TTC549 (cell line): ENCODE results near the gene RNF41.

Experiments
- FAIRE-seq: peaks from 2 replicates; lab custom pipeline; 2012; peaks lifted over from hg19 to GRCh38; lab: Jason Lieb, UNC

RNF41 gene

DNA sequence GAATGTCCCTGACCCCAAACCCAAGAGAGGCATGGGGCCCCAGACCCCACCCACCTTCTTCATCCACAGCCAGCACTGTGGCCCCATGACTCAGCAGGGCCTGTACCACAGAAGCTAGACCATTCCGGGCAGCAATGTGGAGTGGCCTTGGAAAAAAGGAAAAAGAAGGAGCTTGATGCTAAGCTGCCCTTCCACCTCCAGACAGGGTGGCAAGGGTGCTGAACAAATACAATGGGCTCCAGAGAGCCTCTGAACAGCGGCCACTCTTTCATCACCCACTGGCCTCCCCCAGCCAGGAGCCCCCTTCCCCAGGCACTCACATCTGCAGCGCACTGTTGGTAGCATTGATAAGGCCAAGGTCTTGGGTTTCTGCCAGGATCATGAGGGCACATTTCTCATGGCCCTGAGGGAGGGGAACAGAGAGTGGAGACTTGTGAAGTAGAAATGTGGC lies 22.0 kb upstream of the RNF41 start:
- FAIRE-seq, result no peak

DNA sequence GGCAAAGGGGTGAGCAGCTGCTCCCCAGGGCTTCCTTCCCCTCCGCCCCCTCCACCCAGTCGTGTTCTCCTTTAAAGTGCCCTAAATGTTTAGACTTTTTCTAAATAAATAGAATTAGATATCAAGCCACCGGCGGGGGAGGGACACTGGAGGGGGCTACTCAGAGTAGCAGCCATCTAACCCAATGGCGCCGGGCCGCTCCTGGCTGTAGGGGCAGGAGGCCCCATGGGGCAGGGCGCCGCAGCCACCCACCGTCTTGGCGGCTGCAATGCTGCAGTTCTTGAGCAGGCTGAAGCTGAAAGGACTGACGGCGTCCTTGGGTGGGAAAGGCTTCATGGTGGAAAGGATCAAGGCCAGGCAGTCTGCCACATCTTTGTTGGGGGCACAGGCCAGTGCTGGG lies 21.3 kb upstream of the RNF41 start:
- FAIRE-seq, result no peak

DNA sequence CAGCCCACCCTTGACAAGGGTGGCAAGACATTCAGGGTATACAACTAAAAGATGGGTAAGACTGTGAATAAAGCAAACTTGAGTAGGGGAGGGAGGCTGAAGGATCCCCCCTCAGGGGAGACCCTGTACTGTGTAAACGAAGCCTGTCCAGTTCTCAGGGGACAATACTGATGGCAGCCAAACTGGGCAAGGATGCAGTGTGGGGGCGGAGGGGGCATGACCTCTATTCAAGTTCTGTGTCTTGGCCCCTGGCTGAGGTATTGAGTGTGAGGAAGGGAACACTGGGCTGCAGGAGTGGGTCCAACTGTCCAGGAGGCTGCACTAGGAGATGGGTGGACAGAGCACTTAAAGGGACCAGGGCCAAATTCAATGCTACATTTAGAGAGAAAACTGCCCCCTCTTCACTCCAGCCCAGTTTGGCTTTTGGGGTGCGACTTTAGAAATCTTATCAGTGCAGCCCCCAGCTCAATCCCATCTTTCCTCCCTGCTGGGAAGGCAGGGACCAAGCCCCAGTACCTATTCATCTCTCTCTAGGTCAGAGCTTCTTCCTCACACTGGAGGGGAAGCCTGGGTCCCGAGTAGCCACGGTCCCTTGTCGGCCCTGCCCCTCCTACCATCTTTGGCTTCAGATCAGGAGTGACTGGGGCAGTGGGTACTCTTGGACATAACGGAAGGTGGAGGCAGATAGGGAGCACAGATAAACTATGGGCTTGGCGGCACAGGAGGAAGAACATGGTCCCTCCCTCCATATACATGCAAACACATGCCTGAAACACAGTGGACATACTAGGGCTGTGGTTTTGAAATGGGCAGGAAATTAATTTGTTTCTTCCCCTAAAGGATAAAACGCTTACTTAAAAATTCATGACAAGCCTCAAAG lies 19.9 kb upstream of the RNF41 start:
- no peak for FAIRE-seq

DNA sequence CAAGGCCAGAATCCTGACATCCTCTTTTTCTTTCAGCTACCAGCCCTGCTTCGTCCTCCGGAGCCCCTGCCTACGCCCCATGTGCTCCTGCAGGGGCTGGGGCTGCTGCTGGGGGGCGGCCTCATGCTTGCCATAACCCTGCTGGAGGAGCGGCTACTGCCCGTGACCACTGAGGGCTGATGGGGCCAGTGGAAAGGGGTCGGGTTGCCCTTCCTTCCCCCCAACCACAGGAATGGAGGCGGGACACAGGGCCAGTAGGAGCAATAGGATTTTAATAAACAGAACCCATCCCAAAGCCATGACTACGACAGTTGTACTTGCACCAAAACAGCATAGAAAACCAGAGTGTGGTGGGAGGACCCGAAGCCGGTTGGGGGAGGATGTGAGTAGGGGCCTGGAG lies 15.8 kb upstream of the RNF41 start:
- FAIRE-seq, result no peak

DNA sequence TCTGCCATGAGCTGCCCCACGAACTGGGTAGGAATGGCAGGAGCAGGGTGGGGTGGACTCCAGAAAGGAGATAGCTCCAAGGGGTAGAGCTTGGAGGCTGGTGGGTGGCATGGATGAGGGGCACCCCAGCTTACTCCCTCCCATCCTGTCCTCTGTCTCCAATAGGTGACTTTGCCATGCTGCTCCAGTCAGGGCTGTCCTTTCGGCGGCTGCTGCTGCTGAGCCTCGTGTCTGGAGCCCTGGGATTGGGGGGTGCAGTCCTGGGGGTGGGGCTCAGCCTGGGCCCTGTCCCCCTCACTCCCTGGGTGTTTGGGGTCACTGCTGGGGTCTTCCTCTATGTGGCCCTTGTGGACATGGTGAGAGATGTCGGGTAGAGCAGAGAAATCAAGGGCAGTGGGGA lies 15.3 kb upstream of the RNF41 start:
- FAIRE-seq, result no peak

DNA sequence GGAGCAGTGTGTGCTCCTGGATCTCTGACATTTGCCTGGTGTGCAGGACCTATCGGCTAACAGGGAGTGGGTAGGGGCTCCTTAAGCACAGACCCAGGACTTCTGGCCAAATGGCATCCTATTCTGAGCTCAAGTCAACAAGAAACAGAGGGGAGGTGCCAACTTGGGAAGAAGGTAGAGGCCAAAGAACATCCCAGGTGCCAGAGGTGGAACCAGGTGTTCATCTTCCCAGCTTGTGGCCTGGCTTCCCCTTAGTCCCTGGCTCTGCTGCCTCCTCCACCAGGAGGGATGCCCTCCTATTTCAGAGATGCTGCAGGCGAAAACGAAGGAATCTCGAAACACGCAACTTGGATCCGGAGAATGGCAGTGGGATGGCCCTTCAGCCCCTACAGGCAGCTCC lies 14.4 kb upstream of the RNF41 start:
- no peak for FAIRE-seq

DNA sequence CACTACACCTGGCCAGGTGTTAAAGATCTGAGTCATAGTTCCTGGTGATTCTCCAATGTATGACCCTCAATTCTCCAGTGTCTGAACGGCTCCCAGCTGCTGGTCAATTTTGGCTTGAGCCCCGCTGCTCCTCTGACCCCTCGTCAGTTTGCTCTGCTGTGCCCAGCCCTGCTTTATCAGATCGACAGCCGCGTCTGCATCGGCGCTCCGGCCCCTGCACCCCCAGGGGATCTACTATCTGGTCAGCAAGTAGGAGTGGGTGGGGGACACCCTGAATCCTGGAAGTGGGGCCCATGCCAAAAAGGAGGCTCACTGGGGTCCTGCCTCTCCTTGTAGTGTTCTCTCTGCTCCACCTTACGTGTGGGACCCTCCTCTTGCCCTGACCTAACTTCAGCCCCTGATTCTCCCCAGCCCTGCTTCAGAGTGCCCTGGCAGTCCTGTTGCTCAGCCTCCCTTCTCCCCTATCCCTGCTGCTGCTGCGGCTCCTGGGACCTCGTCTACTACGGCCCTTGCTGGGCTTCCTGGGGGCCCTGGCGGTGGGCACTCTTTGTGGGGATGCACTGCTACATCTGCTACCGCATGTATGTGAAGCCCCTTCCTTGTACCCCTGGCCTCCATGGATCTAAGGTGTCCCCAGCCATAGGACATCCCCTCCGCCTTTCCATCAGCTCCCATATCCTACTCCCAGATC lies 13.2 kb upstream of the RNF41 start:
- FAIRE-seq, result no peak

DNA sequence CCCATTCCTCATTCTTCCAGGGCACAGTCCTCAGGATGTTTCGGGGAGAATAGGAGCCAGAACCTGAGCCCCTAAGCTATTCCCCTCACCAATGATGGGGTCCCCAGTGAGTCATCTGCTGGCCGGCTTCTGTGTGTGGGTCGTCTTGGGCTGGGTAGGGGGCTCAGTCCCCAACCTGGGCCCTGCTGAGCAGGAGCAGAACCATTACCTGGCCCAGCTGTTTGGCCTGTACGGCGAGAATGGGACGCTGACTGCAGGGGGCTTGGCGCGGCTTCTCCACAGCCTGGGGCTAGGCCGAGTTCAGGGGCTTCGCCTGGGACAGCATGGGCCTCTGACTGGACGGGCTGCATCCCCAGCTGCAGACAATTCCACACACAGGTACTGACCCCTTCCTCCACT lies 9.5 kb upstream of the RNF41 start:
- no peak for FAIRE-seq

DNA sequence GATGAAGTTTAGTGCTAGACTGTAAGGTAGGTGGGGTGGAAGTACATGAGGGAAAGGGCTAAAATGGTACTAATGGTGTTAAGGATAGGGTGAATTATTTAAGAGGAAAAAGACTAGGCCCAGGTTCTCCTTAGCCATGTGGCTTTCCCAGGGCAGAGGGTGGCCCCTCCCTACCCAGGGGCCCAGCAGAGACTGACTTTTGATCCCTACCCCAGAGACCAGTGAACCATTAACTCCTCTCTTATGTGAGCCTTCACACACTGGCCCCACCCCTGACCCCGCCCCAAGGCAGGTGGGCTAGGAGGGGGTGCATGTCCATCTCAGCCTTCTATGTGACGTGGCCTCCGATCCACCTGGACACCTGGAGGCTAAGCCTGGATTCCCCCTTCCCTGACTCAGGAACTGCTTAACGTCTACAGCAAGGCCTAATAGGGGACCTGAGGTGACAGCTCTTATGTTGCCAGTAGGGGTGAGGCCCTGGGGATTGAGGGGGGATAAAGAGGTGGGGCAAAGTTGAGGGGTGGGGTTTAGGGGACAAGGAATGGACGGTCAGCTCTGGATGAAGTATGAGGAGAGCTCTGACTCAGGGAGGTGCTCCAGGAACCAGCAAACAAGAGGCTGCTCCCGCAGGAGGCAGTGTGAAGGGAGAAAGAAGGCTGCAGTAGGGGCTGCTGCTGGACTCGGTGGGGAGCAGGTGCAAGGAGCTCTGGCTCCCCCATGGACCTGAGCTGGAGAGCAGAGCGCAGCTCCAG lies 8.9 kb upstream of the RNF41 start:
- FAIRE-seq, result no peak

DNA sequence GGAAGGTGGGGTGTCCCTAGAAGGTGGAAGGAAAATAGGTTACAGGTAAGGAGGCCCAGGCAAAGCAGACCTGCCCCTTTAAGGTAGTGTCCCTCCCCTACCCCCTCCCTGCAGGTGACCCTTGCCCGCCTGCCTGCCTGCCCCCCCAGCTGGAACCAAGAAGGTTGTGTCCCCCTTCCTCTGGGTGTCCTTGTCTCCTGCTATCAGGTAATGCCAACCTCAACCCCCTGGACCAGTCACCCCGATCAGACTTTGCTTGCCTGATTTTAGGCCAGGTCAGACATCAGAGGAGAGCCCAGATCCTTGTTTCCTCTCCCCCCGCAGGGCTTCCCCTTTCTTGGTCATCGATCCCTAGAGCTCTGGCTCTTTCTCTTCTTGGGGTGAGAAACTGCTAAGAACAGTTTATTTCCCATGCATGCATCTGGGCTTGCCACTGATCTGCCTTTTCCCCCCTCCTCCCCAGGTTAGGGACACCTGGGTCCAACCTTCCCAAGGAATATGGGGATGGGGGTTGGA lies 8.3 kb upstream of the RNF41 start, which contains the start of gene SLC39A5:
Gene SLC39A5 (plus strand): TSS at position 136 of the 516 bp plus-strand sequence. CDS start 1,224 bp downstream, outside the sequence.
- FAIRE-seq, result no peak

DNA sequence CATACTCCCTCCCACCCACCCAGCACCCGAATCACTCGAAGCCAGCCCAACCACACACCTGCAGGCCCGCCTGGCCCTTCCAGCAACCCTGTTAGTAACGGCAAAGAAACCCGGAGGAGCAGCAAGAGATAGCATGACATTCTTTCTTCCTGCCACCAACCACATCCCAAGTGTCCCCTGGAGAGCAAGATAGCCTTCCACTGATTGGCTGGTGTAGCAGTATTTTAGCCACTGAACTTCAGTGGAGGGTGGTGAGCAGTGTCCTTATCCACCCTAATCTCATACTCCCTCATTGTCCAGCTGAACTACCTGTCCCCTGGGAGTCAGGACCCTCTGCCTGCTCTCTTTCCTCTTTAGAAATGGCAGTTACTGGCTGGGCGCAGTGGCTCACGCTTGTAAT lies 7.4 kb upstream of the RNF41 start:
- FAIRE-seq, result no peak

DNA sequence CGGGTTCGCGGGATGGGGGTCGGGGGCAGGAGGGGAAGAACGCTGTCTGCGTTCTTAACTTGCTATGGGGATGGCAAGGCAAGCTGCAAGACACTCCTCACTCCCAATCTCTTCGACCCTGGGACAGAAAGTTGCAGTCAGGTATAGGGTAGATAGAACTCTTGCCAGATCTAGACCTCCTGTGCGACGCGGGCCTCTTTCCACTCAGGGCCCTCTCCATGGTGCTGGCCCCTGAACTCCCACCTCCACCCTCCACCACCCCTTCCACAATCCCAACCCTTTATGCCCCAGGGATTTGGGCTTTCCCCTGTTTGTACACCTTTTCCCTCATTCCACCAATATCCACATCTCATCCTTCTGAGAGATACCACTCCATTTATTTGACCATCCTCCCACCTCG lies 3.2 kb upstream of the RNF41 start:
- FAIRE-seq, result no peak

DNA sequence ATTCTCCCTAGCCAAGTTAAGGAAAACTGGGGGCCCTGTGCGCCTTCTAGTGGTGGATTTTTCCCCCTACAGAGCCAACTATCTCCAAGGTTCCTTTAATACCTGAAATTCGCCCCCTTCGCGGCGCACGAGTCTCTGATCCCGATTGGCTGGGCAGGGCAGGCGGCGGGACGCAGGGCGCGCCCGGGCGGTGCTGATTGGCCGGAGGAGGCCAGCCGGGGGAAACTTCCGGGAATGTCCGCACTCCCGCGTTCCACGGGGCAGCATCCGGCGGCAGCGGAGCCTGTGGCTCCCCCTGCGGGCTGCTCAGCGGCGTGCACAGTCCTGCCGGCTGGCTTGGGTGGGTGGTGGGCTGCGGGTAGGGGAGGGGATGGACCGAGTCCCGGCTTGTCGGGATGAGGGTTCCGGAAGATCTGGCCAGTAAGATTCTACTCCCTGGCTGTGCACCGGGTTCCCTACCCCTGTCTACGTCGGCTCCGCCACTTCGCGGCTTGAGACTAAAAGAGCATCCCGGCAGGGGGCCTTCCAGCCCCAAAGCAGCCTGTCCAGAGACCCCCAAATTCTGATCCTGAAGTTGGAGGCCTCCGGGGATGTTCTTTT lies 2.5 kb upstream of the RNF41 start, which contains the start of gene NABP2:
Gene NABP2 (plus strand): TSS at position 241 of the 600 bp plus-strand sequence. CDS start 515 bp downstream, outside the sequence.
- peak; percentile 94 for FAIRE-seq

DNA sequence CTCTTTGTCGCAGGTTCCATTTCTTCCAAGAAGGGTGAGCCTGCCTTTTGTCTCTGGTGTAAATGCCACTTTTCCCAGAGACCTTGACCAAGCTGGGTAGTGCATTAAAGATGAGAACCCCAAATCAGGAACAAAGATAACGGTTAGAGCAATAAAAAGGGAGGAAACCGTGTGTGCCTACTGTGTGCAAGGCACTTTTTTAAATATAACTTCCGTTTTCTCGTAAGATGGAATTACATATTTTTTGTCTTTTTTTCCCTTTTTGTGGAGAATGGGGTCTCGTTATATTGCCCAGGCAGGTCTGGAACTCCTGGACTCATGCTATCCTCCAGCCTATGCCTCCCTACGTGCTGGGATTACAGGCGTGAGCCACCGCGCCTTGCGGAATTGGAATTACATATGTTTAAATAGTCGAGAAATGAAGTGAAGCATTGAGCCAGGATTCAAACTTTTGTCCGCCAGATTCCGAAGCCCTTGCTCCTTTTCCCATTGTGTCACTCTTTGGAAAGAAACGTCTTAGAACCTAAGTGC lies 1.9 kb upstream of the RNF41 start:
- no peak for FAIRE-seq

DNA sequence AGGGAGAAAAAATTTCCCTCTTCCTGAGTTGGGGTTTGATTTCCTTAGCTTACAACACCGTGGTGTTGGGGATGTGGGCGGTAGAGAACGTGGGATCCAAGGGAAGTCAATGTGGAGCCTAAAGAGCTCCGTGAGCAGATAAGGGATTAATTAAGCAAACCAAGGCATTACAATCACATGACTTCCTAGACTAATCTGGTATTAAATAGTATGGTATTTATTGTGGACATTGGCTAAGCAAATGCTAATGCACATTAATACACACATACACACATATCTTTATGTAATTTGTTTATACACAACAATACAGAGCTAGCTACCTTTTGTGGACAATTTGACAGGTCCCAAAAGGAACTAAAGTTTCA lies 791 bp upstream of the RNF41 start:
- FAIRE-seq, result no peak

DNA sequence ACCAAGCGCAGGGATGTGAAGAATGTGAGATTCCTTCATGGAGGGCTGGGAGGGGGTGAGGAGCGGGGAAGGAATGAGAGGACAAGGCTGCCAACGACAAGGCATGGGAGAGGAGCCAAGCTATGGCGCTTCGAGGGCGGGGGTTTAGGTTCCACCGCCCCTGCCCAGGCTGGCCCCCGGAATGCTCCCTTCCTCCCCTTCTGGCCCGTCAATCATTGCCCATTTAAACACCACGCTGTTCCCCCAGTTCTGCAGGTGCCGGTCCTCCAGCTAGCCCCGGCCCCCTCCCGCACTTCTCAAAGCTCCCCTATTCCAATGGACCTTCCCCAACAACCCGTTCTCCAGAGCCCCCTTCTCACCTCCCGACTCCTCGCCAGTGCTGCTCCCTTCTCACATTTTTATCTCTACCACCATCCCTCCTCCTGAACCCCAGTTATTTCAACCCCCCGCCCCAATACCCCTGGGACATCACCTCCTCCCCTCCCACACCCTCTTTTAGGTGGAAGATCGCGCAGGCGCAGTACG lies 428 bp downstream of the RNF41 start:
- no peak for FAIRE-seq

DNA sequence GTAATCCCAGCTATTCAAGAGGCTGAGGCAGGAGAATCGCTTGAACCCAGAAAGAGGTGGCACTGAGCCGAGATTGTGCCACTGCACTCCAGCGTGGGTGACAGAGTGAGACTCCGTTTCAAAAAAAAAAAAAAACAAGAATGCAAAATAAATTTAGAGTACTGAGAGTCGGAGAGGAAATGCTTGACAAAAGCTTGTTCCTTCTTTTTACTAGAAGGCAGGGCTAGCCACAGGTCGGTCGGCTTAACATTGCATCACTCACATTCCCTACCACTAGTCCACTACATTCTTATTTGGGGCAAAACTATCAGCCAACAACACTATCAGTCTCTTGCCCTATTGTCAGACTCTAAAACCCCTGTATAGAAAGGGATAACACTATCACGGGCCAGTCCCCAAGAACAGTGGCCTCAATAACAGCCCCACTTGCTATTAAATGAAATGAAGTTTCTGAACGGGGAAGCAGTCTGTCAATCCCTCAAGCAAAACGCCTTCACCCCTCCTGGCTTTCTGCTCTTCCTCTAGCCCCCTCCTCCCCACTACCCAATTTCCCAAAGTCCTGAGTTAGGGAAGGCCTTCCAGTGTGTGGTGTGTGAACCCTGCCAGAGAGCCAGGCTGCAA lies 1.0 kb downstream of the RNF41 start:
- FAIRE-seq, result no peak

DNA sequence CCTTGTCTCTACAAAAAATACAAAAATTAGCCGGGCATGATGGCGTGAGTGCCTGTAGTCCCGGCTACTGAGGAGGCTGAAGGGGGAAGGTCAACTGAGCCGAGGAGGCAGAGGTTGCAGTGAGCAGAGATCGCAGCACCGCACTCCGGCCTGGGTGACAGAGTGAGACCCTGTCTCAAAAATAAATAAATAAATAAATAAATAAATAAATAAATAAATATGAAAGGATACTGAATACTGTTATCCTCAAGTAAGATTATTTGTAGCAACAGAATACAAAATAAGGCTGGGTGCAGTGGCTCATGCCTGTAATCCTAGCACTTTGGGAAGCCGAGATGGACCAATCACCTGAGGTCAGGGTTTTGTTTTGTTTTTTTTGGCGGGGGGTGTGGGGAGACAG lies 1.9 kb downstream of the RNF41 start:
- FAIRE-seq, result no peak

DNA sequence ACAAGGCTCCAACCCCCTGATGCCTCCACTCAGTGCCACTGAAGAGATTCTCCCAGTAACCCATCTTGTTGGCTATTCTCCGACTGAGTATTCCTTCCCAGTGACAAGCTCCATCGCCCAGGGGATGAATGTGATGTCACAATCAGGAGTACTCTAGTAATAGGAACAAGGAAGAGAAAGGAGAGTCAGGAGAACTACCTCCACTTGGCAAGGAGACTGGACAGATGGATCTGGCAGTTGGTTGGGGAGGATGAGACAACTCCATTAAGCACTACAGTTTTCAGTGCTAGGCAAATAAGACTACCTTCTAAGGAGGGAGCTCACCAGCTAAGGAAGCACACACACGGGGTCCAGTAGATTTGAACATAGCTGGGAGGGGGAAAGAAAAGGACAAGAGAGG lies 5.3 kb downstream of the RNF41 start:
- no peak for FAIRE-seq

DNA sequence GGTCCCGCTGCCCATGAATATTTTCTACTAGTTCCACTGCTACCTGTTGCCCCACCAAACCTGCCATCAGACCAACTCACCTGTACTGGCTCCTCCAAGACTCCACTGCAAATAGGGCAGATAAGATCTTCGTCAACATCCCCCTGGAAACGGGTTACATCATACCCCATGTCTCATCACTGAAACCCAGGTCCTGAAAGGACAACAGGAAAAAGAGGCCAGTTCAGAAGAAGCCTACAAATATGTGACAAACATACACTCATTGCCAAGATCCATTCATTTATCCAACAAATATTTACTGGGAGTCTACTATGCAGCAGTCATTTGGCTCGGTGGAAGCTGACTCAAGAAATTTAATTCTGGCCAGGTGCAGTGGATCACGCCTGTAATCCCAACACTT lies 7.8 kb downstream of the RNF41 start:
- no peak for FAIRE-seq

DNA sequence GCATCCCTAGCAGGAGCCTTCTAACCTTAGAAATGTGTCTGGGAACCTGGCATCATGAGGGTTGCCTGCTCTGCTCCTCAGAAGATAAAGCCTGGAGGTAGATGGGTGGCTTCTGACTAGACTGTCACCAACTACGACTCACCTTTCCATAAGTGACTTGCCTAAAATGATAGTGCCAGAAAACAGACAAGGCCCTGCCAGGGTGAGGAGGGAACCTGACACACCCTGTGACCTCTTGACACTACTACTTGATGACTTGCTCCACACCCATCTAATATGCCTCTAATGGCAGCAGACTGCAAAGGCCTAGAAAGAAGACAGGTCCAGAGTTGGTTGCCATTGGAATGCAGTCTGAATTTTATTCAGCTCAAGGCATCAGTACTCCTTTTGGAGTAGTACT lies 9.4 kb downstream of the RNF41 start:
- FAIRE-seq, result no peak
